GM19351 (cell line): ENCODE data around the gene CGB5.

ENCODE experiments used
- ATAC-seq: cut with Tn5 transposase; IDR thresholded peaks from one replicate; pipeline ENCODE4 v1.9.1; 2021; ENCODE audit warnings: mild to moderate bottlenecking, moderate library complexity; ENCODE audit not compliant: unreplicated experiment

CGB5 gene

DNA sequence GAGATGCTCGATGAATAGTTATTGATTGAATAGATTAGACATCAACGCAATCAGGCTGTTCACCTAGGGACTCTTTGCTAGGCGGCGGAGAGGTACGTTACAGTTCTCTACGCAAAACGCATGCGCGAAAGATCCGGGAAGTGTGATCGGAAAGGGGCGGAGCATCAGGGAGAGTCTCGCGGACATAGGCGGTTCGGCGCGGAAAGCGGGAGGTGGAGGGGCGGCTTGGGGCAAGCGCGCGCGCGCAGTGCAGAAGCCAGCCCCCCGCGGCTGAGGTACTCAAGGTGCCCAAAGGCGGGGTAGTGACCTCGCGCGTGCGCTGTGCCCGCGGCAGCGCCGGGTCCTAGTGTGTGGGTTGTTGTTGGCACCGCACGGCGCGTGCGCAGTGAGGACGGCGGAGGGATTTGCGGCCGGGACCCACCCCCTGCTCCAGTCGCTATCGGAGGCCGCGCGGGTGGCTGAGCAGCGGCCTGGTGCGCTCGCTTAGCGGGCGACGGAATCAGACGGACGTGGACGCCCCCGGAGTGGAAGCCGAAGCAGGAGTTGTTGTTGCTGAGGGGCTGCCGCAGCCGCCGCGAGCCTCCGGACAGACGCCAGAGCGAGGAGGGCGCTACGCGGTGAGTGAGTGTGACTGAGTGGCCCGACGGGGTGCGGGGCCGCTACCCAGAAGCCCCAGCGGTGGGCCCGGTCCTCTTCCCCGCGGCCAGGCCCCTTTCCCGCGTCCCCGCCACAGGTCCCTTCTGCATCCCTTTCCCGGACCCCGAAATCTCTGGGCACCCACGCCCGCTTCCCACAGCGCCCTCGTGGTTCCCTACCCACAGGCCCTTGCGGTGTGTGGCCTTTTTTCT is 41.6 kb downstream of the CGB5 start, which contains the start of gene SNRNP70:
TSS of gene SNRNP70 (plus strand) at position 432 of the 848 bp plus-strand sequence. CDS start 964 bp downstream, outside the sequence.
- ATAC-seq = peak; percentile 85

DNA sequence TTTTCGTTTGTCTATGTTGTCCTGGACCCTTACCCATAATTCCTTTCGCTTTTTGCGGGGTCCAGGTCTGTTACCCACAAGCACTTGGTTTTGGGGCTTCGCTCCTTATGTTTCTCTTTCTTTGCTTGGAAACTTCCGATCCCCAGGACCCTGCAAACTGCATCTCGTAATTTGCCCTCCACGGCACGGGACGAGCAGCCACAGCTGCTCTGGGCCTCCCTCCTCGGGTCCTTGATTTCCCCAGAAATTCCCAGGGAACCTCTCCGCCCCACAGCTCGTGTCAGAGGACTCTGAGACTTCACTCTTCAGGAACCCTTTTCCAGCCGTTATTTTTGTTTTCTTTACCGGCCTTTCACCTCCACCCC is 42.2 kb downstream of the CGB5 start:
- no peak for ATAC-seq

DNA sequence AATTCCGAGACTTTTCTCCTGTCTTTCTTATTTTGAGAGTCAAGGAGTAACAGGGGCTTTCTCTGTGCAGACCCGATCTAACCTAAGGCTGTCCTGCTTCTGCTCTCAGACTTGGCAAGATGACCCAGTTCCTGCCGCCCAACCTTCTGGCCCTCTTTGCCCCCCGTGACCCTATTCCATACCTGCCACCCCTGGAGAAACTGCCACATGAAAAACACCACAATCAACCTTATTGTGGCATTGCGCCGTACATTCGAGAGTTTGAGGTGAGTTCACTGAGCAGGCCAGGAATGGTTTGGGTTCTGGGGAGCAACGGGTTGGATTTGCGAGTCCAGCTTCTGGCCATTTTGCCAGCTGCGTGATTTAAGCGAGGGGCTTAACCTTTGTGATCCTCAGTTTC is 42.6 kb downstream of the CGB5 start:
- no peak for ATAC-seq

DNA sequence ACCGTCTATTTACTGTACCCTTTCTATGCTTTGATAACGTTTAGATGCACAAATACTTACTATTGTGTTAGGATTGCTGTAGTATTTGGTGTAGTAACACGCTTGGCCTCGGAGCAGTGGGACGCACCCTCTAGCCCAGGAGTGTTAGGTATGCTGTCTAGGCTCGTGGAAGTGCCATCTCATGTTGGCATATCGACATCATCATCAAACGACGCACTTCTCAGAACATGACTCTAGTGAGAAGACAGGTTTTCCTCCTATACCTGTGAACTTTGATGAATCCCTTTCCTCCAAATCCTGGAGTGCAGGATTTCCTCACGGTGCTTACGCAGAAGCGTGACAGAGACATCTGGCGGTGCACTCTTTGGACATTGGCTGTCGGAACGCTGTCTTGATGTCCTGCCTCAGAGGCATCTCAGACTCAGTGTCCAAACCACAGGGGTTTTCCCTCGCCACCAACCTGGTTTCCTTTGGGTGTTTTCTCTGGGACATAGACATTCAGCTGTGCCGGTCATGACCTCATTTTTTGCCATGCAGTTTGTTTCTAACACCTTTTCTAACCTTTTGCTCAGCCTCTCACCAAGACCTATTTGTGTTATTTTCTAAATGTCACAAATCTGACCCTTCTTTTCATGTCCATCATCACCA is 47.9 kb downstream of the CGB5 start:
- no peak for ATAC-seq

DNA sequence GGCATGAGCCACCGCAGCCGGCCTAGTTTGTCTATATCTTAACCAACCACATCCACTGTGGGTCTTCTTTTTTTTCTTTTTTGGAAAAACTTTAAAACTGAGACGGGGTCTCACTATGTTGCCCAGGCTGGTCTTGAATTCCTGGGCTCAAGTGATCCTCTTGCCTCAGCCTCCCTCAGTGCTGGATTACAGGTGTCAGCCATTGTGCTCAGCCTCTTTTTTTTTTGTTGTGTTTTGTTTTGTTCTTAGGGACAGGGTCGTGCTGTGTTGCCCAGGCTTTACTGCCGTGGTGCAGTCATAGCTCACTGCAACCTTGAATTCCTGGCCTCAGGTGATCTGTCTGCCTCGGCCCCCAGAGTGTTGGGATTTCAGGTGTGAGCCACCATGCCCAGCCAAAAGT is 49.0 kb downstream of the CGB5 start:
- ATAC-seq = no peak
